Ramos (cell line): ENCODE results near the gene PIK3R3.

Source experiments
- in situ Hi-C: fragments of 300-500 bp; cut with MboI; formaldehyde crosslinking; loops from one replicate; pipeline ENCODE4 v1.14.3; 2022; ENCODE audit warnings: low sequenced_read_pairs; ENCODE audit not compliant: unreplicated experiment

The PIK3R3 gene

GRCh38 chr1:46158312-46159281 lies 26.2 kb upstream of the PIK3R3 start:
- in situ Hi-C loops: no loop called here

GRCh38 chr1:46157916-46158311 lies 25.5 kb upstream of the PIK3R3 start:
- in situ Hi-C loops: no loop called here

- in situ Hi-C loops: no loop called here
Observed at GRCh38 chr1:46153732-46154131, 21.3 kb upstream of the PIK3R3 start.

- in situ Hi-C loops: no loop called here
Observed at GRCh38 chr1:46153228-46153627, 20.8 kb upstream of the PIK3R3 start.

GRCh38 chr1:46152016-46152415 lies 19.6 kb upstream of the PIK3R3 start:
- in situ Hi-C loops: no loop called here

GRCh38 chr1:46150085-46150484 lies 17.7 kb upstream of the PIK3R3 start:
- in situ Hi-C loops: no loop called here

GRCh38 chr1:46148318-46148717 lies 15.9 kb upstream of the PIK3R3 start:
- in situ Hi-C loops: no loop called here

- in situ Hi-C loops: no loop called here
Observed at GRCh38 chr1:46137916-46138315, 5.5 kb upstream of the PIK3R3 start.

GRCh38 chr1:46136711-46137110 lies 4.3 kb upstream of the PIK3R3 start:
- in situ Hi-C loops: no loop called here

- in situ Hi-C loops: no loop called here
Observed at GRCh38 chr1:46134660-46135331, 2.4 kb upstream of the PIK3R3 start.

GRCh38 chr1:46133781-46134350 lies 1.4 kb upstream of the PIK3R3 start:
- in situ Hi-C loops: no loop called here

- in situ Hi-C loops: no loop called here
Observed at GRCh38 chr1:46133181-46133658, 791 bp upstream of the PIK3R3 start.

GRCh38 chr1:46131712-46132528 lies 509 bp downstream of the PIK3R3 start:
- in situ Hi-C loops: no loop called here

GRCh38 chr1:46131093-46131492 lies 1.3 kb downstream of the PIK3R3 start:
- in situ Hi-C loops: no loop called here

GRCh38 chr1:46130606-46131005 lies 1.8 kb downstream of the PIK3R3 start:
- in situ Hi-C loops: no loop called here

GRCh38 chr1:46130121-46130520 lies 2.3 kb downstream of the PIK3R3 start:
- in situ Hi-C loops: no loop called here

GRCh38 chr1:46128344-46128743 lies 4.1 kb downstream of the PIK3R3 start:
- in situ Hi-C loops: no loop called here

- in situ Hi-C loops: no loop called here
Observed at GRCh38 chr1:46118856-46119255, 13.6 kb downstream of the PIK3R3 start.

- in situ Hi-C loops: no loop called here
Observed at GRCh38 chr1:46117810-46118494, 14.5 kb downstream of the PIK3R3 start.
